Trophoblast cell (in vitro differentiated cells and primary cell): ENCODE results near the gene SEMA7A.
A peak's percentile ranks its signal among the peaks of the same experiment; 100 is the strongest.

ENCODE experiments used
- DNase-seq, 2 donors: peaks; one replicate each; pipeline ENCODE4 v3.0.0-alpha.2; 2016
- H2AFZ ChIP-seq: 2 replicates; pipeline ENCODE4 v1.6.1; 2013; ENCODE audit warnings: low read length, moderate library complexity, mild to moderate bottlenecking; ENCODE audit not compliant: insufficient read depth, poor library complexity
- H2AK5ac ChIP-seq: 2 replicates; pipeline ENCODE4 v1.6.1; 2013; ENCODE audit warnings: mild to moderate bottlenecking, low read length
- H2BK120ac ChIP-seq: 2 replicates; pipeline ENCODE4 v1.6.1; 2013; ENCODE audit warnings: low read length, mild to moderate bottlenecking, moderate library complexity; ENCODE audit not compliant: insufficient read depth, poor library complexity
- H2BK12ac ChIP-seq: 2 replicates; pipeline ENCODE4 v1.6.1; 2013; ENCODE audit warnings: mild to moderate bottlenecking, low read length, moderate library complexity
- H2BK5ac ChIP-seq: 2 replicates; pipeline ENCODE4 v1.6.1; 2013; ENCODE audit warnings: low read length, low read depth, moderate library complexity, mild to moderate bottlenecking; ENCODE audit not compliant: poor library complexity
- H3K14ac ChIP-seq: 2 replicates; pipeline ENCODE4 v1.6.1; 2013; ENCODE audit warnings: mild to moderate bottlenecking, low read length
- H3K18ac ChIP-seq: 2 replicates; pipeline ENCODE4 v1.6.1; 2013; ENCODE audit warnings: mild to moderate bottlenecking, low read length
- H3K23ac ChIP-seq: 2 replicates; pipeline ENCODE4 v1.6.1; 2013; ENCODE audit warnings: low read length
- H3K27ac ChIP-seq: 2 replicates; pipeline ENCODE4 v1.5.1; 2013; ENCODE audit warnings: low read depth, mild to moderate bottlenecking, inconsistent platforms, low read length, moderate library complexity
- H3K27me3 ChIP-seq: 2 replicates; pipeline ENCODE4 v1.6.1; 2013; ENCODE audit warnings: inconsistent platforms, mild to moderate bottlenecking, low read length, moderate library complexity; ENCODE audit not compliant: insufficient read depth
- H3K36me3 ChIP-seq, 2 experiments: 1 replicate in 1 of 2; 2 replicates in 1 of 2; pipeline ENCODE4 v1.6.1; 2013; ENCODE audit warnings: low read length in 2 of 2, mild to moderate bottlenecking in 2 of 2, moderate library complexity in 1 of 2; ENCODE audit not compliant: insufficient read depth in 2 of 2, control insufficient read depth in 1 of 2
- H3K4ac ChIP-seq: 2 replicates; pipeline ENCODE4 v1.6.1; 2013; ENCODE audit warnings: low read depth, mild to moderate bottlenecking, low read length, moderate library complexity
- H3K4me1 ChIP-seq, 2 experiments: 1 replicate in 1 of 2; 2 replicates in 1 of 2; pipeline ENCODE4 v1.6.1; 2013; ENCODE audit warnings: low read length in 2 of 2, mild to moderate bottlenecking in 2 of 2, moderate library complexity in 1 of 2; ENCODE audit not compliant: insufficient read depth in 2 of 2, control insufficient read depth in 1 of 2
- H3K4me2 ChIP-seq: 2 replicates; pipeline ENCODE4 v1.6.1; 2013; ENCODE audit warnings: inconsistent platforms, mild to moderate bottlenecking, low read length, moderate library complexity
- H3K4me3 ChIP-seq: 2 replicates; pipeline ENCODE4 v1.5.1; 2013; ENCODE audit warnings: mild to moderate bottlenecking, low read depth, low read length, inconsistent platforms
- H3K79me1 ChIP-seq: one replicate; pipeline ENCODE4 v1.6.1; 2013; ENCODE audit warnings: low read length
- H3K79me2 ChIP-seq: 2 replicates; pipeline ENCODE4 v1.6.1; 2013; ENCODE audit warnings: low read length, mild to moderate bottlenecking; ENCODE audit not compliant: control insufficient read depth, insufficient read depth, poor library complexity
- H3K9ac ChIP-seq: 2 replicates; pipeline ENCODE4 v1.6.1; 2013; ENCODE audit warnings: mild to moderate bottlenecking, low read length
- H3K9me3 ChIP-seq: 2 replicates; pipeline ENCODE4 v1.6.1; 2013; ENCODE audit warnings: low read depth, mild to moderate bottlenecking, control low read depth, inconsistent platforms, low read length; ENCODE audit not compliant: insufficient read depth
- H4K12ac ChIP-seq: 2 replicates; pipeline ENCODE4 v1.6.1; 2013; ENCODE audit warnings: low read depth, mild to moderate bottlenecking, low read length, moderate library complexity
- H4K8ac ChIP-seq: 2 replicates; pipeline ENCODE4 v1.6.1; 2013; ENCODE audit warnings: low read depth, mild to moderate bottlenecking, low read length, moderate library complexity
- H4K91ac ChIP-seq: one replicate; pipeline ENCODE4 v1.6.1; 2013; ENCODE audit warnings: low read depth, mild to moderate bottlenecking, low read length, moderate library complexity
- WGBS: extraction: QIAGEN DNeasy Blood & Tissue Kit; methylation state at CpG from one replicate; pipeline ENCODE4 v1.1.7; 2013; ENCODE audit warnings: missing lambda C conversion rate; ENCODE audit not compliant: insufficient read length, insufficient coverage; ENCODE audit errors: extremely low coverage; 5-methylcytosine and 5-hydroxymethylcytosine counted together

SEMA7A gene

GRCh38 chr15:74408815-74409214, 24.9 kb downstream of the SEMA7A start:
- no CpG with 5 or more reads among the region's 7 CpGs for WGBS

GRCh38 chr15:74408385-74408784, 25.4 kb downstream of the SEMA7A start:
- H3K4me2 ChIP-seq: no peak overlapping the region

More at GRCh38 chr15:74408815-74409214, 24.9 kb downstream of the SEMA7A start:
- no peak overlapping the region for H4K12ac ChIP-seq
- no peak overlapping the region for H2BK12ac ChIP-seq
- H2AK5ac ChIP-seq: no peak overlapping the region
- no peak overlapping the region for H2BK5ac ChIP-seq
- H2BK120ac ChIP-seq: no peak overlapping the region
- H3K18ac ChIP-seq: no peak overlapping the region
- H2AFZ ChIP-seq: no peak overlapping the region
- no peak overlapping the region for H3K27ac ChIP-seq
- no peak overlapping the region for H3K4me3 ChIP-seq
- peaks cover 18 to 27% of the 10 kb centered on the region in 2 experiments for H3K4me1 ChIP-seq
- no peak overlapping the region for H3K4me2 ChIP-seq
- H3K79me2 ChIP-seq: no peaks in the 10 kb centered on the region
- H3K27me3 ChIP-seq: no peaks in the 10 kb centered on the region
- no peak overlapping the region for H3K9ac ChIP-seq
- no peak overlapping the region for H4K8ac ChIP-seq
- H3K4ac ChIP-seq: no peak overlapping the region
- DNase-seq: no peak
- H4K91ac ChIP-seq: no peak overlapping the region
- H3K23ac ChIP-seq: no peak overlapping the region
- peaks cover 2% of the 10 kb centered on the region for H3K9me3 ChIP-seq
- H3K36me3 ChIP-seq: peaks cover 30 to 35% of the 10 kb centered on the region in 2 experiments
- H3K79me1 ChIP-seq: peaks cover 10% of the 10 kb centered on the region
- no peak overlapping the region for H3K14ac ChIP-seq

DNA sequence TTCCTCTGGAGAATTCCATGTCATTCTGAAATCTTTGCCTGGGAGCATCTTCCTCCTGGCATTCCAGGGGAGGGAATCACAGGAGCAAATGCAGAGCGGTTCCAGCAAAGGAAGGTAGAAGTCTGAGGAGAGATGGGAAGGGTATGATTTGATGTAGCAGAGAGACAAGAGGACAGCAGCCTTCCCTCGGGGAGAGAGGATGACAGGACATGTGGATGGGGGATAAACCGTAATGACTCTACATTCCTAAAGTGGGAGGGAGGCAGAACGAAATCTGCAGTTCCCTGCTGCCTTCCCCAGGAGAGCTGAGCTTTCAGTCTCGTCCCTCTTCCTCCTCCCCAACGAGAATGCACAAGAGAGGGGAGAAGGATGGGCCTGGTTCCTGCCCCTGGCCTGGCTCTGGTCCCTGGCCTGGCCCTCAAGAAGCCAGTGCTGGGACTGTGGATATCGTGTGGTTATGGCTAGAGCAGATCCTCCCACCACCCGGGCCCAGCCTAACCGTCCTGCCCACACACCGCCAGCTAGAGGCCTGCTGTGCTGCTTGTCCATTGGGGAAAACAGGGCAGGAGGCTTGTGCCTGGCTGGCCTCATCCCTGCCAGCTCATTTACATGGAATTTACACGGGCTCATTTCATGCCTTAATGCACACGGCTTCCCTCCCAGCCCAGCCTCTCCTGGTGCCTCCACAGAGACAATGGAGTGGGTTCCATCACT, 26.6 kb downstream of the SEMA7A start:
- Histone ChIP-seq H4K12ac (no peak overlapping the region), H3K4ac (no peak overlapping the region), H3K27ac (peak overlapping the region; percentile 55), H2BK120ac (no peak overlapping the region), H3K36me3 (peaks cover 23% of the 10 kb centered on the region in 2 experiments), H3K27me3 (no peaks in the 10 kb centered on the region), H3K79me1 (peaks cover 10% of the 10 kb centered on the region), H3K14ac (peak overlapping the region; percentile 7), H4K91ac (peak overlapping the region; percentile 45), H3K18ac (peak overlapping the region; percentile 17), H2BK12ac (no peak overlapping the region), H2AK5ac (no peak overlapping the region), H3K79me2 (no peaks in the 10 kb centered on the region), H2BK5ac (peak overlapping the region; percentile 8), H2AFZ (no peak overlapping the region), H3K23ac (no peak overlapping the region), H3K4me3 (no peak overlapping the region), H3K9ac (no peak overlapping the region), H4K8ac (peak overlapping the region; percentile 11), H3K4me2 (no peak overlapping the region), H3K9me3 (peaks cover 4% of the 10 kb centered on the region), H3K4me1 (peaks cover 15 to 20% of the 10 kb centered on the region in 2 experiments)
- peak; percentile 88 to 91 for DNase-seq
- WGBS: no CpG with 5 or more reads among the region's 12 CpGs

More at GRCh38 chr15:74408385-74408784, 25.4 kb downstream of the SEMA7A start:
- Histone ChIP-seq H4K91ac (no peak overlapping the region), H2BK120ac (no peak overlapping the region), H3K4ac (no peak overlapping the region), H3K79me1 (peaks cover 10% of the 10 kb centered on the region), H2AFZ (no peak overlapping the region), H3K9ac (no peak overlapping the region), H3K4me1 (peaks cover 17 to 22% of the 10 kb centered on the region in 2 experiments), H3K14ac (no peak overlapping the region), H3K18ac (no peak overlapping the region), H3K9me3 (peaks cover 2% of the 10 kb centered on the region), H4K8ac (no peak overlapping the region), H2BK12ac (no peak overlapping the region), H4K12ac (no peak overlapping the region), H2AK5ac (no peak overlapping the region), H2BK5ac (no peak overlapping the region), H3K4me3 (no peak overlapping the region), H3K36me3 (peaks cover 26 to 31% of the 10 kb centered on the region in 2 experiments), H3K23ac (no peak overlapping the region), H3K27me3 (no peaks in the 10 kb centered on the region), H3K79me2 (no peaks in the 10 kb centered on the region), H3K27ac (peak overlapping the region; percentile 19)
- DNase-seq: no peak
- no CpG with 5 or more reads among the region's 2 CpGs for WGBS

DNA sequence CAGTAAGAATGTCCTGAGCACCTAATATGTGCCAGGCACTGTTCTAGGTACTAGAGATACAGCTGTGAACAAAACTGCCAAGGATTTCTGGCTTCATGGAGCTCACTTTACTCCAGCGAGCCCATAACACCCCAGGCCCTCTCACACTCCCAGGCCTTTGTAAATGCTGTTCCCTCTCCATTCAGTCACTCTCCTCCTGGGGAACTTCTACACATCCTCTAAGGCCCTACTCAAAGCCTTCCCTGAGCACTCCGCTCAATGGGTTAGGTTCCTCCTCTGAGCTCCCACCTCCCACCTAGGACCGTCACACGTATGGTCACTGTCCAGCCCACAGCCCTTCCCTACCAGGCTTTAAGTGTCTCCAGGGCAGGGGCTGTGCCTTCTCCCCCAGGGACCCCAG, 27.2 kb downstream of the SEMA7A start:
- H2AK5ac ChIP-seq: no peak overlapping the region
- peaks cover 16% of the 10 kb centered on the region in 2 experiments for H3K36me3 ChIP-seq
- H2BK5ac ChIP-seq: no peak overlapping the region
- no peak overlapping the region for H3K4ac ChIP-seq
- peak overlapping the region; percentile 55 for H3K27ac ChIP-seq
- no peak overlapping the region for H3K4me3 ChIP-seq
- H3K23ac ChIP-seq: peak overlapping the region; percentile 20
- peaks cover 7% of the 10 kb centered on the region for H3K79me1 ChIP-seq
- no peak overlapping the region for H3K4me2 ChIP-seq
- H3K18ac ChIP-seq: no peak overlapping the region
- peaks cover 10 to 14% of the 10 kb centered on the region in 2 experiments for H3K4me1 ChIP-seq
- no CpG with 5 or more reads among the region's 4 CpGs for WGBS
- H3K9me3 ChIP-seq: peaks cover 4% of the 10 kb centered on the region
- H3K27me3 ChIP-seq: no peaks in the 10 kb centered on the region
- no peaks in the 10 kb centered on the region for H3K79me2 ChIP-seq
- H3K9ac ChIP-seq: no peak overlapping the region
- H4K12ac ChIP-seq: no peak overlapping the region
- H4K8ac ChIP-seq: no peak overlapping the region
- peak overlapping the region; percentile 25 for H3K14ac ChIP-seq
- peak overlapping the region; percentile 13 for H4K91ac ChIP-seq
- no peak overlapping the region for H2BK12ac ChIP-seq
- H2BK120ac ChIP-seq: no peak overlapping the region
- no peak for DNase-seq
- no peak overlapping the region for H2AFZ ChIP-seq
